RWPE1 (cell line): ENCODE measurements around the gene CAPN13.

Source experiments
- CTCF ChIA-PET: fragments of 350-600 bp; sonication (Branson Sonifier 250); formaldehyde crosslinking; extraction: SDS; loops from one replicate; lab custom pipeline; 2021; lab: Yijun Ruan, JAX
- POLR2A ChIA-PET: fragments of 400-600 bp; formaldehyde crosslinking; extraction: SDS; loops from one replicate; lab custom pipeline; 2020; ENCODE audit warnings: antibody characterized with exemption; ENCODE audit not compliant: low non-redundant PET; lab: Yijun Ruan, JAX
- DNase-seq: peaks from one replicate; pipeline ENCODE4 v3.0.0; 2012; ENCODE audit warnings: low spot score
- H3K27ac ChIP-seq: fragments of 450-650 bp; 2 replicates; pipeline ENCODE4 v1.5.1; 2017
- TF ChIP-seq, protein P1 (sequence below): fragments of 450-650 bp; conservative IDR thresholded peaks from 2 replicates; pipeline ENCODE4 v1.5.1; 2017; ENCODE audit warnings: low read depth, mild to moderate bottlenecking

The CAPN13 gene

DNA sequence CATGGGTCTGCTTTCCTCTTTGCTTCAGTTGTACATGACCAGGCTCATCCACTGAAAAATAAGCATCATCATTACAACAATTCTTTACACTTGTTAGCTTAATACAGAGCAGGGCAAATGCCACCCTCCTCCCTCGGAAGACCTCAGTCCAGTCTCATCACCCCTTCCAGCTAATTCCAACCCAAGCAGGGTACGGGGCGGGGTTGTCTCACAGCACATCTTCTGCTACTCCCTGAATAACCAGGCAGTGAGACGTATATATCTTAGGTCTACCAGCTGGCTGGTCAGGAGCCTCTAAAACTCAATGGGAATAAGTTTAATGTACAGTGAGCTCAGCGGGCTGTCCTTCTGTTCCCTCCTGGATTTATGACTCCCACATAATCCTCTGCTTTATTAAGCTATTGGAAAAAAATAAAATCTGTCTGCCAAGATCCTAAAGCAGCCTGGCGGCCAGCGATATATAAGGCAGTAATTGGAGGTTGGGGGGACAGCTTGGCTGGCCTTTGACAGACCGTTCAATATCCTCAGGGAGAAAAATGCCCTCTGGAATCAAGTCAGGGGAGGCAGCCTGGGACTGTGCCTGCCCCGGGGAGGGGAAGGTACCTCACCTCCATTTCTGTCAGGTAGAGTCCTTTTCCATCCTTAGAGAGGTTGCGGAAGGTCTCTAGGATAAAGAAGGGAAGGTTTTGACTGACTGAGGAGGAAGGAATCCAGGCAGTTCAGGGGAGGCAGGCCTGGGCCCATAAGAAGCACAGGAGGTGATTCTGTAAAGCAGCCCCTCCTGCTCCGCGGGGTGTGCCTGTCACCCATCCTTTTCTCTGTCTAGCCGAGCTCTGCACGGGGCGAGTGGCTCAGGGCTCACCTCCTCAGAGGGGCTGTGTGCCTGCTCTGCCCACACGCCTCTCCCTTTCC lies 76.3 kb downstream of the CAPN13 start:
- no peak for DNase-seq
- CTCF ChIA-PET = interaction anchor here (0.7 to 0.9 kb wide), 2 partner anchors 566 to 812 kb away, joined by 3 read pairs; no protein-coding TSS in a partner anchor
- POLR2A ChIA-PET = no interaction called here
- TF ChIP-seq, protein P1, sequence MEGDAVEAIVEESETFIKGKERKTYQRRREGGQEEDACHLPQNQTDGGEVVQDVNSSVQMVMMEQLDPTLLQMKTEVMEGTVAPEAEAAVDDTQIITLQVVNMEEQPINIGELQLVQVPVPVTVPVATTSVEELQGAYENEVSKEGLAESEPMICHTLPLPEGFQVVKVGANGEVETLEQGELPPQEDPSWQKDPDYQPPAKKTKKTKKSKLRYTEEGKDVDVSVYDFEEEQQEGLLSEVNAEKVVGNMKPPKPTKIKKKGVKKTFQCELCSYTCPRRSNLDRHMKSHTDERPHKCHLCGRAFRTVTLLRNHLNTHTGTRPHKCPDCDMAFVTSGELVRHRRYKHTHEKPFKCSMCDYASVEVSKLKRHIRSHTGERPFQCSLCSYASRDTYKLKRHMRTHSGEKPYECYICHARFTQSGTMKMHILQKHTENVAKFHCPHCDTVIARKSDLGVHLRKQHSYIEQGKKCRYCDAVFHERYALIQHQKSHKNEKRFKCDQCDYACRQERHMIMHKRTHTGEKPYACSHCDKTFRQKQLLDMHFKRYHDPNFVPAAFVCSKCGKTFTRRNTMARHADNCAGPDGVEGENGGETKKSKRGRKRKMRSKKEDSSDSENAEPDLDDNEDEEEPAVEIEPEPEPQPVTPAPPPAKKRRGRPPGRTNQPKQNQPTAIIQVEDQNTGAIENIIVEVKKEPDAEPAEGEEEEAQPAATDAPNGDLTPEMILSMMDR = no peak
- H3K27ac ChIP-seq = no peak overlapping the region

DNA sequence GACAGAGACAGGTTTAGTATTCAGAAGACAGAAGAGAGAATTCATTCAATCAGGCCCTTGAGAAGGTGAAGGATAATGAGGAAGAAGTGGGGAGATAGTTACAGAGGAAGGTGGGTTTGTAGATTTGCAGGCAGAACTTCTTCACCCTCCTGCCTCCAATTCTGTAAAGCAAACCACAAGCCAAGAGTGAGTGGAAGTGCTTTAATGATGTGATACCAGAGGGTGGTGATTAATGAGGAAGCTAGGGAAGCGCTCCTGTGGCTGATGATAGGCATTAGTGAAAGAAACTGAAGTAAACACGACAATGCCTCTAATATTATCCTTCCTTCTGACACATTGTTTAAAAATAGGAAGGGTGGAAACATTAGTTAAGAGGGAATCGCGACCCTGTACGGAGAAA lies 78.2 kb downstream of the CAPN13 start:
- ChIA-PET POLR2A (no interaction called here), CTCF (no interaction called here)
- no peak for DNase-seq
- TF ChIP-seq, protein P1 = no peak
- no peak overlapping the region for H3K27ac ChIP-seq

DNA sequence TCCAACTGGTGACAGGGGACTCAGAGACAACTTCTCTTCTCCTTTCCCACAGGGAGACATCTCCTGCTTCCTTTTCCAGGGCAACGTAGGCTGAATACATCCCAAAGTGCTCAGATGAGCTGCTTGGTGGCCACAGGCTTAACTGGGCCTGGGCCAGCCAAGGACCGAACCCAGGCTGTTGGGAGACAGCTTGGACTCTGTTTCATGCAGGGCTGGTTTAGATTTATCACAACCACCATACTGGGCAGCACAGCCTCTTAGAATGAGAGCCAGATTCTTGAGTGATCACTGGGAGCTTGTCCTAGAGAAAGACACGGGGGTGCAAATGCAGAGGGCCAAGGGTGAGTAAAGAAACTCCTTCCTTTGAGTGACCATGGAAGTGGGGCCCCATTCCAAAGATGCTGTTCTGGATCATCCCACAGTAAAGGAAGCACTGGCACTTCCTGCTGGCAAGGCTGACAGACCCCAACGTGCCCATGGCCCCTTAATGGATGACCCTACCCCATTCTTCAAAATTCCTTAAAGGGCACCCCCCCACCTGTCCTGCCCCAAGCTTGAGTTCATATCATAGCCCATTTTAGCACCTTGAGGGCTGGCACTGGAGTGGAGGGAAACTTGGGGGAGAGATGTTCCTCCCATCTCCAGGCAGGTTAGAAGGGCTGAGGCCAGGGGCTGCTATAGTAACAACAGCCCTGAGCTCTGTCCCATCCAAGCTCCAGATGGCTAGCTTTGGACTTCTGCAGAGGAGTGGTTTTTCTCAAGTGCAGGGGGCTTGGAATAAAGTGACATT lies 84.1 kb downstream of the CAPN13 start:
- TF ChIP-seq, protein P1 = no peak
- ChIA-PET CTCF (interaction anchor here (0.6 kb wide), 1 partner anchor 379 kb away, joined by 4 read pairs; no protein-coding TSS in a partner anchor), POLR2A (no interaction called here)
- H3K27ac ChIP-seq = no peak overlapping the region
- no peak for DNase-seq

DNA sequence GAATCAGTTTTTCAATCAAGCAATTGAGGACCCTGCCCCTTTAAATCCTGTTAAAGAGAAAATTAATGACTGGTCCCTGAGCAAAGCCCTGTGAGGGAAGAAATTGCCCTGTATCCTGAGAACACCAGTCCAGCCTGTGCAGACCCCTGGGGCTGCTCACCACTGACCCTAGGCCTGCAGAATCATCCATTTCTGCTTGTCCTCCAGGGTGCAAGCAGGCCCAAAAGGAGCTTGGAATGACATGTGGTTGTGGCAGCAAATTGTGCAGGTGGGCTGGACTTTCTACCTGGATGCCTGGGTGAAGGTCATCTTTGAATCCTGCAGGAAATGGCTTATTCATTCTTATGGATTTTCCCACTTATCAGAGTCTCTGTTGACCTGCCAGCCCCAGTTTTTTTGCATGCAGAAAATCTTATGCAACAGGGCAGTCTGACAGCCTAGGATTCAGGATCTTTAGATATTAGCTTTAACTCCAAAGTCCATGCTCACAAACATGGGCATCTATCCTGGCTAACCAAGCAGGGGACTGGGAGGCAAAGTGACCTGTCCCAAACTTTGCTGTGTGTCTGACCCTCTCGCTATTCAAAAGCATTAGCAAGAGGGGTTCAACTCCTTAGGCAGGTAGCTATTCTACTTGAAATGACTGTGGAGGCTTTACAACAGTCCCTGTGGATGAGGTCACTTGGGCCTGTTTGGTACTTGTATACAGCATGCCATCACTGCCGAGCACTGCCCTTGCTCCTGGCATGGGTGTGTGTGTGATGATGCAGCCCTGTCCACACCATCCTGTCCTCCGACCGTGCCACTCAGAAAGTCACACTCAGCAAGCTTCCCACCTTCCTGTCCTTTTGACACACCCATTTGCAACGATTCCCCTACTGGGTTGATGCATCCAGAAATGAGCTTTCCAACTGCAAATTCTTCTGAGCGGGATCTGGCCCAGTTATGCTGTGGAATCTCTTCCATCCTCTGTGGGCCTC lies 85.3 kb downstream of the CAPN13 start:
- DNase-seq = no peak
- TF ChIP-seq, protein P1 = no peak
- ChIA-PET CTCF (interaction anchor here (0.5 to 0.6 kb wide), 3 partner anchors 124 to 453 kb away, joined by 3 to 4 read pairs (median 3); no protein-coding TSS in a partner anchor), POLR2A (no interaction called here)
- H3K27ac ChIP-seq = no peak overlapping the region

DNA sequence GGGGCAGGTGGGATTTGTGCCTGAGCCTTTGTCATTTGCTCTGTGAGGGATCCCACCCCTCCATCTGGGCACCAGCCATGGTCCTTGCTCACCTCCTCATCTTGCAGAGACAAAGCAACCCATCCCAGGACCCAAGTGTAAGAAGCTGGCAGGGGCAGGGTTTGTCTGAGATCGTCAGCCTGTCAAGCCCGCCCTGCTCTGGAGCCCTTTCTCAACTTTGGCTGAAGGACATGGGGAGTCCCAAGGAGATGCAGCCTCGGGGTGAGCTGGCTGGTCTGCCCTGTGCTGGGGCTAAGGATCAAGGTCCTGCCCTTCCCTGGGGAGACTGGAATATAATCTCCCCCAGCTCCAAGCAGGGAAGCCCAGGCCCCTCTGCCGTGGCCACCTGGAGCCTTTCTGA lies 86.0 kb downstream of the CAPN13 start:
- POLR2A ChIA-PET = no interaction called here
- CTCF ChIA-PET = interaction anchor here (0.6 kb wide), 2 partner anchors 453 to 1299 kb away, joined by 3 read pairs; no protein-coding TSS in a partner anchor
- no peak overlapping the region for H3K27ac ChIP-seq
- TF ChIP-seq, protein P1 = no peak
- DNase-seq = no peak
